ENCODE measurements around the gene ARHGEF39. TPM values are rescaled to one million over a fixed set of nuclear protein-coding genes. Genes with fewer than 3 reads are reported as not detected.

Gene ARHGEF39
- total RNA-seq, 4 donors from 2014 or later, result 0.52 to 2.2 (median 0.81) TPM

DNA sequence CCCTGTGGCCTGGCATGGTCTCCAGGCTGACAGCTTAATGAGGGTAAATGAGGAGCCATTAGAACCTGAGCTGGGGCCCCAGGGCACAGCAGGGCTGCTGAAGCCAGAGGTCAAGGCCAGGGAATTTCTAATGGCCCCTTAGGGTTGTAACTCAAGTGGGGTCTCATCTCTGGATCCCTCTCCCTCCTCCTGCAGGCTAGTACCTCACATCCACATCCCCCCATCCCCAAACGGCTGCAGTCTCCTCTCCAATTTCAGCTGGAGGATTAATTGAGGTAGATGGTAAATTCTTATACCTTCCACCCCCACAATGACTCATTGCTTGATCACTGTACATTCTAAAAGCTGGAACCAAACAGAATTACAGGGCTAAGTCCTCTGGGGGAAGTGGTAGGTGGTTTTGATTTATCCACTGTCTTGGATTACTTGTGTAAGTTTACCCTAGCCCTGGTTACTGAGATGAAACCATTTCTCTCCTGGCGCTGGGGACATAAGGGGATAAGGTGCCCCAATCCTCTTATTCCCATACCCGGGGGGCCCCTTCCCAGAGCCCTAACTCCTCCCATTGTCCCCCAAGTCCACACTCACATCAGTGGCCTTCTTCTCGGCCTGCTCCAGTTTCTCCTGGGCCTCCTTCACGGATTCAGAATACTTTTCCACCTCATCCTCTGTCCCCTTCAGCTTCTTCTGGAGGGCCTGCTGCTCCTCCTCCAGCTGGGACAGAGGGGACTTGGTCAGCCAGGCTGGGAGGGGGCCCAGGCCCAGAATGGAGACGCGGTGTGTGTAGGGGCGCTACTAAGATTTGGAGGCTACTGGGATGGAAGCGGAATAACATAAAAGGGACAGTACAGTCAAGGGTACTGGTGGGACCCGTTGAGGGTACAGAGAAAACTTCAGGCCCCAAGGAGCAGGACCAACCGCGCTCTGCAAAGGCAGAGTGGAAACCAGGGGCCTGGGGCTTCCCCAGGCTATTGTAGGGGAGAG is 23.9 kb upstream of the ARHGEF39 start:
- H3K27me3 ChIP-seq, result no peaks in the 10 kb centered on the region
- H3K4me1 ChIP-seq, result peaks cover 0 to 55% (median 0%) of the 10 kb centered on the region in 3 donors
- ATAC-seq, result no peak
- no peaks in the 10 kb centered on the region for H3K9me3 ChIP-seq
- H3K4me3 ChIP-seq, result peak overlapping the region; percentile 79 to 81
- 12 to 30% methylated on average over 6 to 11 of the region's 12 CpGs for WGBS, 2 donors (ENCODE audit: low coverage in 1 of 2)
- peak in 1 of 2 donors; percentile 20 for TF ChIP-seq POLR2A (IDR thresholded peaks at IDR 0.05)
- TF ChIP-seq EP300 (IDR thresholded peaks at IDR 0.05), result no peak
- TF ChIP-seq POLR2AphosphoS5 (IDR thresholded peaks at IDR 0.05), result peak; percentile 56
- H3K27ac ChIP-seq, result peak overlapping the region; percentile 96 to 99 (median 98)
- H3K36me3 ChIP-seq, result peaks cover 0 to 47% of the 10 kb centered on the region in 2 donors

DNA sequence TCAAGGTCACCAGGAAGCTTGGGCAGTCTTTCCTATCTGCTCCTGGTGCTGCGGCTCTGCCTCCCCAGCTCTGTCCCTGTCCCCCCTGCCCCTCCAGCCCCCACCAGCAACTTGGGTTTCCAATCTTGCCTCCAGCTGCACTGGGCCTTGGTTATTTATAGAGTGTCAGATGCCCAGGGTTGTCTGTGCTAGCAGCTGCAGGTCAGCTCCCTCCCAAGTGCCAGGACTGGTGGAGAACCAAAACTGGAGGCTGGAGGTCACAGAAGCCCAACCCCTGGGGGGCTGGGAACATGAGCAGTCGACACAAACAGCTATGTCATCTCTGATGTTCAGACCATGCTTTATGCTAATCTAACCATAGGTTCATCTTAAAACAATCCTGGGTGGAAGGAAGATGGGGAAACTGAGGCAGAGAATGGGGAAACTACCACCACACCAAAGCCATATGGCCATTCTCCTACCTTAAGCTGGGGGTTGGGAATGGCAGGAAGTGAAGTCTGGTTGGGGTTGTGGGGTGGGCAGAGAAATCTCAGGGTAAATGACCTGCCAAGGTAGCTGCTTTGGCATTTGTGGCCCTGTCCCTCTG is 23.1 kb upstream of the ARHGEF39 start:
- Histone ChIP-seq H3K4me3 (peak overlapping the region; percentile 79 to 81), H3K27me3 (no peaks in the 10 kb centered on the region), H3K36me3 (peaks cover 0 to 55% of the 10 kb centered on the region in 2 donors), H3K27ac (peak overlapping the region; percentile 96 to 99 (median 98)), H3K4me1 (peaks cover 0 to 61% (median 0%) of the 10 kb centered on the region in 3 donors), H3K9me3 (no peaks in the 10 kb centered on the region)
- no peak for ATAC-seq
- TF ChIP-seq EP300 (IDR thresholded peaks at IDR 0.05), result no peak
- TF ChIP-seq, protein P1, sequence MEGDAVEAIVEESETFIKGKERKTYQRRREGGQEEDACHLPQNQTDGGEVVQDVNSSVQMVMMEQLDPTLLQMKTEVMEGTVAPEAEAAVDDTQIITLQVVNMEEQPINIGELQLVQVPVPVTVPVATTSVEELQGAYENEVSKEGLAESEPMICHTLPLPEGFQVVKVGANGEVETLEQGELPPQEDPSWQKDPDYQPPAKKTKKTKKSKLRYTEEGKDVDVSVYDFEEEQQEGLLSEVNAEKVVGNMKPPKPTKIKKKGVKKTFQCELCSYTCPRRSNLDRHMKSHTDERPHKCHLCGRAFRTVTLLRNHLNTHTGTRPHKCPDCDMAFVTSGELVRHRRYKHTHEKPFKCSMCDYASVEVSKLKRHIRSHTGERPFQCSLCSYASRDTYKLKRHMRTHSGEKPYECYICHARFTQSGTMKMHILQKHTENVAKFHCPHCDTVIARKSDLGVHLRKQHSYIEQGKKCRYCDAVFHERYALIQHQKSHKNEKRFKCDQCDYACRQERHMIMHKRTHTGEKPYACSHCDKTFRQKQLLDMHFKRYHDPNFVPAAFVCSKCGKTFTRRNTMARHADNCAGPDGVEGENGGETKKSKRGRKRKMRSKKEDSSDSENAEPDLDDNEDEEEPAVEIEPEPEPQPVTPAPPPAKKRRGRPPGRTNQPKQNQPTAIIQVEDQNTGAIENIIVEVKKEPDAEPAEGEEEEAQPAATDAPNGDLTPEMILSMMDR (IDR thresholded peaks at IDR 0.05), result no peak
- TF ChIP-seq POLR2A (IDR thresholded peaks at IDR 0.05), result peak in 1 of 2 donors; percentile 9
- TF ChIP-seq POLR2AphosphoS5 (IDR thresholded peaks at IDR 0.05), result peak; percentile 64
- 49 to 50% methylated on average over 1 to 2 of the region's 2 CpGs for WGBS, 2 donors (ENCODE audit: low coverage in 1 of 2)

DNA sequence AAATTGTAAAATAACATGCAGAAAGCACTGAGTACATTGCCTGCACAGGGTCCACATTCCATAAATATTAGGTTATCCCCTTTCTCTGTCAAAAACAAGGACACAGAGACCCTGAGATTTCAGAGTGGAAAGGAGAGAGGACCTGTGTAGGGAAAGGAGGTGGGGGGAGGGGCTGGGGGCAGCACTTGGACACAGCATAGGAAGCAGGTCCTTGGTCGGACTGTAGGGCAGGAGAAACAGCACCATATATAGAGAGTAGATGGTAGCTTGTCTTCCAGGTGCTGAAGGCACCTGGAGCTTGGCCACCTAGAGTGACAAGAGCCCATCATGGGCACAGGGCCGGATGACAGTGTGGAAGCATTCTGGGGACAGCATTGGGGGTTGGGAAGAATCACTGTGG is 22.3 kb upstream of the ARHGEF39 start:
- Histone ChIP-seq H3K4me1 (peaks cover 0 to 61% (median 0%) of the 10 kb centered on the region in 3 donors), H3K36me3 (peaks cover 0 to 63% of the 10 kb centered on the region in 2 donors), H3K4me3 (peak overlapping the region; percentile 79 to 81), H3K27me3 (no peaks in the 10 kb centered on the region), H3K9me3 (no peaks in the 10 kb centered on the region), H3K27ac (peak overlapping the region; percentile 96 to 99 (median 98))
- TF ChIP-seq, protein P1 (IDR thresholded peaks at IDR 0.05), result peak in 1 of 4 experiments; percentile 10
- TF ChIP-seq EP300 (IDR thresholded peaks at IDR 0.05) (no peak), POLR2A (IDR thresholded peaks at IDR 0.05) (peak in 1 of 2 donors; percentile 19), POLR2AphosphoS5 (IDR thresholded peaks at IDR 0.05) (peak; percentile 9)
- 28 to 46% methylated on average over 2 of the region's 2 CpGs for WGBS, 2 donors (ENCODE audit: low coverage in 1 of 2)
- no peak for ATAC-seq

DNA sequence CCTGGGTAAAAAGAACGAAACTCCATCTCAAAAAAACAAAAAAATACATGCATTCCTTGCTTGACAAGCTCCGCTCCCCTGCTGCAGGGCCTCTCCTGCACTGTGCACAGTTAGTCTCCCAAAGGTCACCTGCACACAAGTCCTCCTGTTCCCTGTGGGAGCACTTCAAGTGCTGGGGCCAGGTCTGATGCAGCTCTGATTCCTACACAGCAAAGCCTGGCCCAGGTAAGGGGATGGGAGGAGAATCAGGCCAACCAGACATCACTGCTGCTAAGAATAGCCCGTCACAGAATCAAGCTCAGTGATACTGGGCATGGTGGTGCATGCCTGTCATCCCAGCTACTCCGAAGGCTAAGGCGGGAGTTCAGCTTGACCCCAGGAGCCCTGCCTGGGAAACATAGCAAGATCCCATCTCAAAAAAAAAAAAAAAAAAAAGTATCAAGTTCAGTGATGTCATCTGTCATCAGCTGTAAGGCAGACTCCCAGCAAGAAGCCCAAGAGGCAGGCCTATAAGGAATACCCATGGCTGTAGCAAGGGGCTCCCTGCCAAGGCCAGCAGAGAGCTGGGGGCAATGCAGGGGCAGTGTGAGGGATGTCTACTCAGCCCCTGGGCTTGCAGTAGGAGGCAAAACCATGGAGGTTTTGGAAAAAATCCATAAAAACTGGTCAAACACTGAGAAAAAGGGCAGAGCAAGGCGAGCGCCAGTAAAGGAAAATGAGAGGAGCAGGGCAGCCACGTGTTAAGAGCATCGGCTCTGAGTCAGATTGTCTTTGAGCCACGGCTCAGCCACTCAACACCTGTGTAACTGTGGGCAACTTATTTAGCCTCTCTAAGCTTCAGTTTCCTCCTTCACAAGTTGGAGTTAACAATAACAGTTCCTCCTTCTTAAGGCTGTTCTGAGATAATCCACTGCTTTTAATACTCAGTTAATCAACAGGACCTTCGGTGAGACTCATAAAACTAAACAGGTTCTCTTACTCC is 21.5 kb upstream of the ARHGEF39 start:
- H3K27me3 ChIP-seq, result no peaks in the 10 kb centered on the region
- ATAC-seq, result no peak
- peak overlapping the region; percentile 96 to 99 (median 98) for H3K27ac ChIP-seq
- TF ChIP-seq POLR2A (IDR thresholded peaks at IDR 0.05) (peak; percentile 6 to 8), POLR2AphosphoS5 (IDR thresholded peaks at IDR 0.05) (peak; percentile 53), EP300 (IDR thresholded peaks at IDR 0.05) (no peak)
- peak overlapping the region; percentile 79 to 81 for H3K4me3 ChIP-seq
- WGBS, 2 donors (ENCODE audit: low coverage in 1 of 2), result 19 to 34% methylated on average over 9 to 10 of the region's 11 CpGs
- H3K9me3 ChIP-seq, result no peaks in the 10 kb centered on the region
- H3K36me3 ChIP-seq, result peaks cover 0 to 70% of the 10 kb centered on the region in 2 donors
- H3K4me1 ChIP-seq, result peaks cover 0 to 61% (median 0%) of the 10 kb centered on the region in 3 donors

DNA sequence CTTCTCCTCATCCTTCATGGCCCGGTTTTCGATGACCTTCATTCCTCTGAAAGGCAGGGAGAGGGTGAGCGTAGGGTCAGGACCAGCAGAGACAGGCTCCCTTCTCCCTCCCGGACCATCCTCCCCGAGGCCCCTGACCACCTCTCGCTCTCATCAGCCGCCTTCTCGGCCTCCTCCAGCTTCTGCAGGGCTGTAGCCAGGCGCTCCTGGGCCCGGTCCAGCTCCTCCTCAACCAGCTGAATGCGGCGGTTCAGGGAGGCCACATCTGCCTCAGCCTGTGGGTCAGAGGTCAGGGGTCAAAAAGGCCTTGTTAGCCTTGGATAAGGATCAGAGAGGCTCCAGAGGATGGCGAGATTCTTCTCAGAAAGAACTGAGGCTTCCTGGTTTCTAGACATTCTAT is 20.5 kb upstream of the ARHGEF39 start:
- peak in 1 of 2 donors; percentile 39 for TF ChIP-seq POLR2A (IDR thresholded peaks at IDR 0.05)
- TF ChIP-seq, protein P1 (IDR thresholded peaks at IDR 0.05), result no peak
- peak; percentile 69 for TF ChIP-seq POLR2AphosphoS5 (IDR thresholded peaks at IDR 0.05)
- TF ChIP-seq EP300 (IDR thresholded peaks at IDR 0.05), result no peak
- peaks cover 0 to 67% (median 0%) of the 10 kb centered on the region in 3 donors for H3K4me1 ChIP-seq
- H3K9me3 ChIP-seq, result no peaks in the 10 kb centered on the region
- peak overlapping the region; percentile 96 to 99 (median 98) for H3K27ac ChIP-seq
- ATAC-seq, result no peak
- peak overlapping the region; percentile 79 to 81 for H3K4me3 ChIP-seq
- no peaks in the 10 kb centered on the region for H3K27me3 ChIP-seq
- 28% methylated on average over 5 of the region's 13 CpGs; no CpG with 5 or more reads in 1 of the 2 donors for WGBS, 2 donors (ENCODE audit: low coverage in 1 of 2)
- peaks cover 0 to 70% of the 10 kb centered on the region in 2 donors for H3K36me3 ChIP-seq
